Nephron progenitor cell (in vitro differentiated cells): ENCODE results near the gene SIVA1.

ENCODE experiments used
- DNase-seq: peaks from one replicate; pipeline ENCODE4 v3.0.0; 2021
- H3K27ac Mint-ChIP-seq: 2 replicates; pipeline ENCODE4 v1.8.0; 2021; ENCODE audit warnings: mild to moderate bottlenecking, moderate library complexity, mixed read lengths
- H3K27me3 Mint-ChIP-seq: 2 replicates; pipeline ENCODE4 v1.8.0; 2021; ENCODE audit warnings: mild to moderate bottlenecking, low read depth, mixed read lengths; ENCODE audit not compliant: poor library complexity
- H3K36me3 Mint-ChIP-seq: 2 replicates; pipeline ENCODE4 v1.8.0; 2021; ENCODE audit warnings: low read depth, mixed read lengths
- H3K4me1 Mint-ChIP-seq: 2 replicates; pipeline ENCODE4 v1.8.0; 2021; ENCODE audit warnings: mixed read lengths
- H3K4me3 Mint-ChIP-seq: 2 replicates; pipeline ENCODE4 v1.8.0; 2021; ENCODE audit warnings: mild to moderate bottlenecking, moderate library complexity, mixed read lengths
- H3K9me3 Mint-ChIP-seq: 2 replicates; pipeline ENCODE4 v1.8.0; 2021; ENCODE audit warnings: mild to moderate bottlenecking, moderate library complexity, mixed read lengths
- TF ChIP-seq, protein P1 (sequence below): fragments of 200-600 bp; sonication (generic); IDR thresholded peaks from 2 replicates; pipeline ENCODE4 v1.5.0; 2021; ENCODE audit warnings: antibody characterized with exemption

The SIVA1 gene

DNA sequence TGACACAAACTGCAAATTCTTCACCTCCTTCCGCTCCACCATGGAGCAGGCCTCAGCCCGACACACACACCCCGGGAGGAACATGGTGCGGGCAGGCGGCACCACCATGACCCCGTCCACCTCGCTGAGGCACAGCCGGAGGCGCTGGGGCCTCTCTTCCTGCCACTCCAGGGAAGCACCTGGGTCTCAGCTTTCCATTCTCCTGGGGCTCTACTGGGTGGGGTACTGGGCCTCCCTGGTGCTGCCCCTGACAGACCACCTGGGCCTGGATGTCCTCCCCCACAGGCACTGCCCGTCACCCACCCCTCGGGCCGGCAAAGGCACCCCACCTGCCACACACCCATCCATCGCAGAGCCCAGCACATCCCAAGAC, 32.7 kb downstream of the SIVA1 start:
- Mint-ChIP-seq H3K27ac (no peak overlapping the region), H3K9me3 (no peaks in the 10 kb centered on the region), H3K4me1 (no peaks in the 10 kb centered on the region), H3K27me3 (no peaks in the 10 kb centered on the region), H3K4me3 (no peak overlapping the region), H3K36me3 (no peaks in the 10 kb centered on the region)
- DNase-seq = no peak
- TF ChIP-seq, protein P1, sequence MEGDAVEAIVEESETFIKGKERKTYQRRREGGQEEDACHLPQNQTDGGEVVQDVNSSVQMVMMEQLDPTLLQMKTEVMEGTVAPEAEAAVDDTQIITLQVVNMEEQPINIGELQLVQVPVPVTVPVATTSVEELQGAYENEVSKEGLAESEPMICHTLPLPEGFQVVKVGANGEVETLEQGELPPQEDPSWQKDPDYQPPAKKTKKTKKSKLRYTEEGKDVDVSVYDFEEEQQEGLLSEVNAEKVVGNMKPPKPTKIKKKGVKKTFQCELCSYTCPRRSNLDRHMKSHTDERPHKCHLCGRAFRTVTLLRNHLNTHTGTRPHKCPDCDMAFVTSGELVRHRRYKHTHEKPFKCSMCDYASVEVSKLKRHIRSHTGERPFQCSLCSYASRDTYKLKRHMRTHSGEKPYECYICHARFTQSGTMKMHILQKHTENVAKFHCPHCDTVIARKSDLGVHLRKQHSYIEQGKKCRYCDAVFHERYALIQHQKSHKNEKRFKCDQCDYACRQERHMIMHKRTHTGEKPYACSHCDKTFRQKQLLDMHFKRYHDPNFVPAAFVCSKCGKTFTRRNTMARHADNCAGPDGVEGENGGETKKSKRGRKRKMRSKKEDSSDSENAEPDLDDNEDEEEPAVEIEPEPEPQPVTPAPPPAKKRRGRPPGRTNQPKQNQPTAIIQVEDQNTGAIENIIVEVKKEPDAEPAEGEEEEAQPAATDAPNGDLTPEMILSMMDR = no peak

DNA sequence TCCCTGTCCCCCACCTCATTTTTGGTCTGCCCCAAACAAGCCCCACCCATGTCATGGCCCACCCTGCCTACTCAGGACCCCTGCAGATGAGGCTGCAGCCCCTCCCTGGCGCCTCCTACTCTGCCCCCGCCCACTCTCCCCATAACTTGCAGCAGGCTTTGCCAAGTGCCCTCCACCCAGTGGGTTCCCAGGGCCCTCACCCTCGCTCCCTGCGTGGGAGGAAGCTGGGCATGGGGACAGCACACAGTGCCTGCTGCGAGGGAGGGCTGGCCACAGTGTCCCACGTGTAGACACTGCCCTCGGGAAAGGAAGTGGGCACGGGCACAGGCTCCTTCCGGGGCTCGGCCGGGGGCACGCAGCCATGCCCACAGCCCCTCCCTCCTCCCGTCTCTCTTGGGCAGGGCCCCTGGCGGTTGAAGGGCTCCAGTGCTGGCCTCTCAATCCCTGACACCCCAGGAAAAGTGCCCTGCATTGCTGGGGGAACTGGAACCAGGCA, 33.2 kb downstream of the SIVA1 start:
- H3K4me3 Mint-ChIP-seq = no peak overlapping the region
- DNase-seq = no peak
- TF ChIP-seq, protein P1 = no peak
- no peaks in the 10 kb centered on the region for H3K27me3 Mint-ChIP-seq
- no peaks in the 10 kb centered on the region for H3K9me3 Mint-ChIP-seq
- no peaks in the 10 kb centered on the region for H3K4me1 Mint-ChIP-seq
- no peaks in the 10 kb centered on the region for H3K36me3 Mint-ChIP-seq
- H3K27ac Mint-ChIP-seq = no peak overlapping the region

DNA sequence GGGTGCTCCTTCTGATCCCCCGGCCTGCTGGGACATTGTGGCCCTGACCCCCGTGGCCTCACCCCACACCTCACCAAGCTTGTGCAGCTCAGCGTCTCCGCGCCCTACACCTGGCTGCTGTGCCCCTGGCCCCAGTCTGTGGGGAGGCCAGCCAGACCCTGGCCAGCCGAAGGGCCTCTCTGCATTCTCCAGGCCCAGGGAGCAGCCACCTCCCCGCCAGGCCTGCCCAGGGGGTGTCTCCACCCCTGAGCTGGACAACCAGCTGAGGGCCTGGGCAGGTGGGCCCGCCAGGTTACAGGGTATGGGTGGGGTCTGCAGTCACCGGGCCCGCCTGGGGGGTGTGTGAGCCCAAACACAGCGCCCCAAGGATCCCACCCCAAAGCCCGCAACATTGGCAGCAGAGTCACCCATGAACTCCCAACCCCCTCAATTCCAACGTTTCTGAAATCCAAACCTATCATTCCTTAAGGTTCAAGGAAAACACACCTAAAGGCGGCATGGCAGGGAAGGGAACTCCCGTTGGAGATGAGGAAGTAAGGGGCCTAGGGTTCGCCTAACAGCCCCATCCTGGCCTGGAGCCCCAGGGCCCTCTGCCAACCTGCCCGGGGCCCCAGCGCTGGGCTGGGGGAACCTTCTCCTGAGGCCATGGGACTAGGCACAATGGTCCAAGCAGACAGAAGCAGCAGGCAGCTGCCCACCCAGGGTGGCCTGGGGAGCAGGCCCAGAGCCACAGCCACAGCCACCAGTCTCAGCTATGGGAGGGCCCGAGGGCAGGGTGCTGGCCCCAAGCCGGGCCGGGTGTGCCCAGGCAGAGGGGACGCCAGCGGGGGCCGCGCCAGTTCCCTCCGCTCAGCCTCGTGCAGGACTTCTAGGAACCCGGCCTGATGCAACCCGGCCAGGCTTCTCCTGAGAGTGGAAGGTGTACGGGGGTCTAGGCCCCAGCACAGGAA, 34.1 kb downstream of the SIVA1 start:
- no peaks in the 10 kb centered on the region for H3K27me3 Mint-ChIP-seq
- TF ChIP-seq, protein P1 = no peak
- H3K27ac Mint-ChIP-seq = no peak overlapping the region
- no peak overlapping the region for H3K4me3 Mint-ChIP-seq
- no peaks in the 10 kb centered on the region for H3K9me3 Mint-ChIP-seq
- no peak for DNase-seq
- H3K36me3 Mint-ChIP-seq = no peaks in the 10 kb centered on the region
- peaks cover 4% of the 10 kb centered on the region for H3K4me1 Mint-ChIP-seq

DNA sequence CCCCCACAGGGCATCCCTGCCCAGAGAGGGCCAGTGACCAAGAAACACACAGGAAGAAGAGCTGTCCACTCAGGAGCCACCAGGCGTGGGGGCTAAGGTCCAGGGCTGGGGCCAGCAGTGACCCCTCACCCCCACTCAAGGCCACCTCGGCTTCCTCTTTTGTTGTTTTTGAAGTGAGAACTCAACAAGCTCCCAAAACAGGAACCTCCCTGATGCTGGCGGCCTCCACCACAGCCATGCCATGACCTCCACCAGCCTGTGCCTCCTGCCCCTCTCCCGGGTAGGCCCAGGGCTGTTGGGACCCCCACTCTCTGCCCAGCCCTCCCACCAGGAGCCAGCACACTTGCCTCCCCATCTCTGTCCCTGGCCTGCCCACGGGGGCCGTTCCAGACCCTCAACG, 34.8 kb downstream of the SIVA1 start:
- TF ChIP-seq, protein P1 = no peak
- Mint-ChIP-seq H3K9me3 (no peaks in the 10 kb centered on the region), H3K27ac (no peak overlapping the region), H3K4me3 (no peak overlapping the region), H3K27me3 (no peaks in the 10 kb centered on the region), H3K4me1 (peaks cover 6% of the 10 kb centered on the region), H3K36me3 (no peaks in the 10 kb centered on the region)
- DNase-seq = no peak

DNA sequence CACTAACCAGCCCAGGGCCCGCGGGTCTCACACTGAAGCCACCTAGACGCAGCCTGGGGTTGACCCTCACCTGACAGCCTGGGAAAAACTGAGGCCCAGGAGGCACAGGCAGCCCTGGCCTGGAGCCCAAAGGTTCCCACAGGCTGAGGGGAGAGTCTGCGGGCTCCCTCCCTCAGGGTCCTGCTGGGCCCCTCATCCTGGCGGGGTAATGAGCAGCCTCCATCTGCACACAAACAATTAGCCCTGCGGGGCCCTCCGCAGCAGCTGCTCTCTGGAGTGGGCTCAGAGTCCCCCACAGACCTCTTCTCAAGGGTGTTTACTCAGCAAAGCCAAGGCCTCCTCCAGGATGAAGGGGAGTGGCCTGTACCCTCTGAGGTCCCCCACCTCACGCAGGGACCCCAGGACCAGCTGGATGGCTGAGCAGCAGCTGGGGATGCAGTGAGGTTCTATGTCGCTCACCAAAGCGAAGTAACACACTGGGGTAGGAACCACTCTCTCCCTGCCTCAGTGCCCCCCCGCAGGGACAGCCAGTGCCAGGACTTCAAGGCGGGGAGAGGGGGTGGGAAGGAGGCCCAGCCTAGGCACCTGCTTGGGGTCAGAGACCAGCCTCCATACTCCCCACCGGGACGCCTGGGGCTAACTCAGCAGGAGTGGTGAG, 35.3 kb downstream of the SIVA1 start:
- no peak for DNase-seq
- no peak overlapping the region for H3K27ac Mint-ChIP-seq
- H3K36me3 Mint-ChIP-seq = no peaks in the 10 kb centered on the region
- H3K9me3 Mint-ChIP-seq = no peaks in the 10 kb centered on the region
- H3K27me3 Mint-ChIP-seq = no peaks in the 10 kb centered on the region
- TF ChIP-seq, protein P1 = no peak
- H3K4me1 Mint-ChIP-seq = peaks cover 12% of the 10 kb centered on the region
- no peak overlapping the region for H3K4me3 Mint-ChIP-seq
